Fibroblast of villous mesenchyme (primary cell): ENCODE data around the gene PCDHB10. TPM values are rescaled to one million over a fixed set of nuclear protein-coding genes. Genes with fewer than 3 reads are reported as not detected.

Source experiments
- DNase-seq: peaks from one replicate; pipeline ENCODE4 v3.0.0-alpha.2; 2010; ENCODE audit warnings: low read depth
- H3K4me3 ChIP-seq: 2 replicates; pipeline ENCODE4 v1.5.1; 2011; ENCODE audit warnings: low read depth, mild to moderate bottlenecking, low read length
- total RNA-seq: library from RNA; depleted of rRNA; stranded (reverse); fragments of >200 nt; gene quantifications from 2 replicates; pipeline ENCODE4 v1.2.3, GENCODE V29; 2012
- TF ChIP-seq, protein P1 (sequence below): IDR thresholded peaks from 2 replicates; pipeline ENCODE4 v1.5.1; 2012; ENCODE audit warnings: low read depth, mild to moderate bottlenecking, low read length; ENCODE audit not compliant: insufficient read depth

The PCDHB10 gene
- total RNA-seq, 1 donor, result under 0.01 TPM

DNA sequence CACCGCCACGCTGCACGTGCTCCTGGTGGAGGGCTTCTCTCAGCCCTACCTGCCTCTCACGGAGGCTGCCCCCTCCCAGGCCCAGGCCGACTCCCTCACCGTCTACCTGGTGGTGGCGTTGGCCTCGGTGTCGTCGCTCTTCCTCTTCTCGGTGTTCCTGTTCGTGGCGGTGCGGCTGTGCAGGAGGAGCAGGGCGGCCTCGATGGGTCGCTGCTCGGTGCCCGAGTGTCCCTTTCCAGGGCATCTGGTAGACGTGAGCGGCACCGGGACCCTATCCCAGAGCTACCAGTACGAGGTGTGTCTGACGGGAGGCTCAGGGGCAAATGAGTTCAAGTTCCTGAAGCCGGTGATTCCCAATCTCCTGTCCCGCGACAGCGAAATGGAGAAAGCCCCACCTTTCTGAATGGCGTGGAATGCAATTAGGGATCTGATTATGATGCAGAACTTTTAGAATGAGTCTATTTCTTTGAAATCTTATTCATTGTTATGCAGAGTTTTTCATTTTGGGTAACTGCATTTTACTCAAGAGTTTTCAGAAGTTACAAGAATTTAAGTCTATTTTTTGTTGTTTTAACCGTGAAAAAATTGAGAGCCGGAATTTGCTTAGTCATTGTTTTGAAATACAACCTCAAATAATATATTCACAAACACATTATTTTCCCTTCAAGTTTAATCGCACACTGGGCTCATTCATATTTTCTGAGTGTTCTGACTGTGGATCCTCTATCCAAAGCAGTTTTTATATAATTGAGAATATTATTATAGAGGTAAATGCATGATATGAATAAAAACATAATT lies 44.6 kb downstream of the PCDHB10 start:
- DNase-seq, result no peak
- no peak overlapping the region for H3K4me3 ChIP-seq
- TF ChIP-seq, protein P1, sequence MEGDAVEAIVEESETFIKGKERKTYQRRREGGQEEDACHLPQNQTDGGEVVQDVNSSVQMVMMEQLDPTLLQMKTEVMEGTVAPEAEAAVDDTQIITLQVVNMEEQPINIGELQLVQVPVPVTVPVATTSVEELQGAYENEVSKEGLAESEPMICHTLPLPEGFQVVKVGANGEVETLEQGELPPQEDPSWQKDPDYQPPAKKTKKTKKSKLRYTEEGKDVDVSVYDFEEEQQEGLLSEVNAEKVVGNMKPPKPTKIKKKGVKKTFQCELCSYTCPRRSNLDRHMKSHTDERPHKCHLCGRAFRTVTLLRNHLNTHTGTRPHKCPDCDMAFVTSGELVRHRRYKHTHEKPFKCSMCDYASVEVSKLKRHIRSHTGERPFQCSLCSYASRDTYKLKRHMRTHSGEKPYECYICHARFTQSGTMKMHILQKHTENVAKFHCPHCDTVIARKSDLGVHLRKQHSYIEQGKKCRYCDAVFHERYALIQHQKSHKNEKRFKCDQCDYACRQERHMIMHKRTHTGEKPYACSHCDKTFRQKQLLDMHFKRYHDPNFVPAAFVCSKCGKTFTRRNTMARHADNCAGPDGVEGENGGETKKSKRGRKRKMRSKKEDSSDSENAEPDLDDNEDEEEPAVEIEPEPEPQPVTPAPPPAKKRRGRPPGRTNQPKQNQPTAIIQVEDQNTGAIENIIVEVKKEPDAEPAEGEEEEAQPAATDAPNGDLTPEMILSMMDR, result no peak

- TF ChIP-seq, protein P1, result no peak
- no peak overlapping the region for H3K4me3 ChIP-seq
- DNase-seq, result no peak
Measured at GRCh38 chr5:141241496-141241895, 49.3 kb downstream of the PCDHB10 start.

Other genes with a start within 250 kb of the PCDHB10 start
- under 0.01 TPM in 2 replicates for gene PCDHAC2, start 225.9 kb upstream of the PCDHB10 start, total RNA-seq
- not detected in 2 replicates for gene PCDHB1, start 141.0 kb upstream of the PCDHB10 start, total RNA-seq
- gene PCDHB2, start 97.7 kb upstream of the PCDHB10 start, total RNA-seq, result under 0.01 and 0.32 TPM in 2 replicates
- 0.32 and 0.43 TPM in 2 replicates for gene PCDHB3, start 91.9 kb upstream of the PCDHB10 start, total RNA-seq
- gene PCDHB4, start 70.5 kb upstream of the PCDHB10 start, total RNA-seq, result under 0.01 TPM in 2 replicates
- under 0.01 and 0.32 TPM in 2 replicates for gene PCDHB5, start 57.1 kb upstream of the PCDHB10 start, total RNA-seq
- gene PCDHB6, start 42.3 kb upstream of the PCDHB10 start, total RNA-seq, result under 0.01 TPM in 2 replicates
- gene PCDHB7, start 19.7 kb upstream of the PCDHB10 start, total RNA-seq, result under 0.01 and 0.43 TPM in 2 replicates
- gene PCDHB8, start 14.6 kb upstream of the PCDHB10 start, total RNA-seq, result under 0.01 TPM in 2 replicates
- gene PCDHB16, start 10.0 kb upstream of the PCDHB10 start, total RNA-seq, result under 0.01 and 0.32 TPM in 2 replicates
- under 0.01 and 0.64 TPM in 2 replicates for gene PCDHB9, start 5.2 kb upstream of the PCDHB10 start, total RNA-seq
- gene PCDHB11, start 7.3 kb downstream of the PCDHB10 start, total RNA-seq, result 0.32 TPM in 1 of 2 replicates, not detected in the other
- under 0.01 TPM in 1 of 2 replicates, not detected in the other for gene PCDHB12, start 16.4 kb downstream of the PCDHB10 start, total RNA-seq
- under 0.01 and 0.32 TPM in 2 replicates for gene PCDHB13, start 21.6 kb downstream of the PCDHB10 start, total RNA-seq
- gene PCDHB14, start 31.0 kb downstream of the PCDHB10 start, total RNA-seq, result 0.32 and 0.43 TPM in 2 replicates
- gene PCDHB15, start 53.0 kb downstream of the PCDHB10 start, total RNA-seq, result under 0.01 TPM in 2 replicates
- under 0.01 and 0.64 TPM in 2 replicates for gene SLC25A2, start 111.7 kb downstream of the PCDHB10 start, total RNA-seq
- gene TAF7, start 128.4 kb downstream of the PCDHB10 start, total RNA-seq, result 49.3 and 73.0 TPM in 2 replicates
- 0.64 and 0.86 TPM in 2 replicates for gene PCDHGA1, start 138.2 kb downstream of the PCDHB10 start, total RNA-seq
- 2.6 and 3.0 TPM in 2 replicates for gene PCDHGA2, start 146.4 kb downstream of the PCDHB10 start, total RNA-seq
- gene PCDHGA3, start 151.5 kb downstream of the PCDHB10 start, total RNA-seq, result 3.2 and 4.3 TPM in 2 replicates
- 2.2 and 2.3 TPM in 2 replicates for gene PCDHGB1, start 157.7 kb downstream of the PCDHB10 start, total RNA-seq
- gene PCDHGA4, start 162.7 kb downstream of the PCDHB10 start, total RNA-seq, result 4.5 and 7.3 TPM in 2 replicates
- 2.3 and 2.6 TPM in 2 replicates for gene PCDHGB2, start 167.6 kb downstream of the PCDHB10 start, total RNA-seq
- gene PCDHGA5, start 171.8 kb downstream of the PCDHB10 start, total RNA-seq, result 1.3 and 1.9 TPM in 2 replicates
- gene PCDHGB3, start 177.9 kb downstream of the PCDHB10 start, total RNA-seq, result 3.9 and 5.2 TPM in 2 replicates
- gene PCDHGA6, start 181.5 kb downstream of the PCDHB10 start, total RNA-seq, result 4.7 and 4.8 TPM in 2 replicates
- 3.5 and 4.5 TPM in 2 replicates for gene PCDHGA7, start 190.4 kb downstream of the PCDHB10 start, total RNA-seq
- 11.0 and 13.4 TPM in 2 replicates for gene PCDHGB4, start 195.3 kb downstream of the PCDHB10 start, total RNA-seq
- gene PCDHGA8, start 200.3 kb downstream of the PCDHB10 start, total RNA-seq, result 3.0 and 3.2 TPM in 2 replicates
- 23.2 and 25.0 TPM in 2 replicates for gene PCDHGB5, start 205.6 kb downstream of the PCDHB10 start, total RNA-seq
- 4.7 and 5.2 TPM in 2 replicates for gene PCDHGA9, start 210.4 kb downstream of the PCDHB10 start, total RNA-seq
- 4.2 and 4.3 TPM in 2 replicates for gene PCDHGB6, start 215.7 kb downstream of the PCDHB10 start, total RNA-seq
- 11.7 and 12.2 TPM in 2 replicates for gene PCDHGA10, start 220.6 kb downstream of the PCDHB10 start, total RNA-seq
- gene PCDHGB7, start 225.3 kb downstream of the PCDHB10 start, total RNA-seq, result 11.2 and 12.6 TPM in 2 replicates
- gene PCDHGA11, start 228.7 kb downstream of the PCDHB10 start, total RNA-seq, result 11.0 and 15.5 TPM in 2 replicates
- 15.5 and 18.7 TPM in 2 replicates for gene PCDHGA12, start 238.2 kb downstream of the PCDHB10 start, total RNA-seq